Measurements from ENCODE around the gene CPA3.

The CPA3 gene

DNA sequence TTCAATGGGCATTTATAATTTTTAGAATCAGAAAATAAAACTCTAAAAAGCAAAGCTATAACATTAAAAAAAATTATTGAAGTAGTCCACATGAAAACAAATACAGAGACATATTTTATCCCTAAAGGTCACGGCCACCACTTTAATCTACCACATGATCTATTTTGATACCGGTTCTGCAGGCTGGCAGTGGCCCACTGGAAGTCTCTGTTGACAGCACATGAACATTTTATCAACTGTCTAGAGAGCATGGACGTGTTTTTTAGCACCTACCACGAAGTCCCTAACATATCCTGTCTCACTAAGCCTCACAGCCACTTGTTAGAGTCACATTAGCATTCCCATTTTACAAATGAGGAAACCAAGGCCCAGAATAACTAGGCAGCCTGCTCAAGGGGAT is 1.8 kb upstream of the CPA3 start:
- no peak for DNase-seq

DNA sequence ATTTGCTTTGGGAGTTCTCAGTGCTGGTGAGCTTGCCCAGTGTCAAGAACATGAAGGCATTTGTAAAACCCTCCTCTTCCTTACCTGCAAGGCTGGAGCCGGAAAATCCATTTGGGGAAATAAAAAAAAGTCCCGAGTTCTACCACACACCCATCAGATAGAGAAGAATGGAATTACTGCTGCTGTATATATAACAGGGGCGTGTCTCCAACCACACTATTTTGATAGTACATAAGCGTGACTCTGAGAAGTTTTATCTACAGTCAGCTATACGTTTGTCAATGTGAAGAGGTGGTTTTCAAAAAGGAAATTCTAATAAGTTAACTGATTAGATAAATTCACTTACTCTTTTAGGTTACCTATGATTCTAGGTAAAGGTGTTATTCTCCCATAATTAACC is 1.3 kb upstream of the CPA3 start:
- DNase-seq: no peak

DNA sequence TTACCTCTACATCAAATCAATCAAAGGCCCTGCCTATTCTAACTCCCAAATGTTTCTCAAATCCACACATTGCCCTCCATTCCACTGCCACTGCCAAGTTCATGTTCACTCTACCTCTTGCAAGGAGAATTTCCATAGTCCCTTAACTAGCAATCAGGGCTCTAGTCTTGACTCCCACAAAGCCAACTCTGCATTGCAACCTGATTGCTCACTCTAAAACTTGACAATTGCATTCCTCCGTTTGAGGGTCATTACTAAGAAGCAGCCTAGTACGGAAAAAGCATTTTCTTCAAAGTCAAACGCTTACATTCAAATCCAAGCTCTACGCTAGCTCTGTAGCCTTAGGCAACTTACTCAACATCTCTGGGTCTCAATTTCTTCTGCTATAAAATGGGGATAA is 1.2 kb downstream of the CPA3 start:
- no peak for DNase-seq

DNA sequence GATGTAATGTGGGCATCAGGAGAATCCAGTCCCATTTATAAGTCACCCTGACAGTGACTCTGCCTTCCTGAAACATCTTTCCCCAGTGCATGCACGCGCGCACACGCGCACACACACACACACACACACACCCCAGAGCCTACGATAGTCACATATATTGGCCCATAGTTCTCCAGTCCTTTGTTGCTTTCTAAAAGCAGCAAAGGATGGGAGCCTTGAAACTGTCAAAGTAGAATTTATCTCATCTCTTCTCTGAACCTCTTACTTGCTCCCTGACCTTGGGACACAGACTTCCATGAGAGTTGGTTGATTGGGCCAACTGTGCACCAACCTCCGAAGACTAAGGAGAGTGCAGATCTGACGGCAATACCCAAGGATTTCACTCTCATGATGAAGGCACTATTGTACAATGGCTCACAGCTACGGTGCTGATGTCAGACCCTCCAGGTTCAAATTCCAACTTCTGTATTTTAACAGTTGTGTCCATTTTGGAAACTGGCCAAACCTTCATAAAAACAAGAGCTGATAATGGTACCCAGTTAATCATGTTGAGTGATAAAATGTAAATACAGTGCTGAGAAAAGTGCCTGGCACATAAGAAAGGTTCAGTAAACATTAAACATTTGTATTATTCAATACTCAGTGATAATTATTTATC is 8.3 kb downstream of the CPA3 start:
- no peak for DNase-seq

DNA sequence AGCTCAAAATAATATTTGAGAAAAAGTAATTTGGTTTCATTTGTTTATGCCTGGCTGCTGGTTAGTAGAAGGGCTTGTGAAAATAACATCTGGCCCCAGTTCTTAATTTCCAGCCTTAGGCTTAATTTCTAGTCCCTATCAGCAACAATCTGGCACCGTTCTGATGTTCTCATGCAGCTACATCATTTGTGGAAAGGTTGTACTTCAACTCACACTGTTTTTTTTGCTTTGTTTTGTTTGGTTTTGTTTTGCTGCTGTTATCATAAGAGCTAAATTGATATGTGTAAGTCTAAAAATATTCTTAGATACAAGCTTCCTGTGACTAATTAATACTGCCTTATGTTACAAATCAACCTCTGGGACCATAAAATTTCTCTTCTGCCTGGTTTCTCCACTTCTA is 8.9 kb downstream of the CPA3 start:
- no peak for DNase-seq

DNA sequence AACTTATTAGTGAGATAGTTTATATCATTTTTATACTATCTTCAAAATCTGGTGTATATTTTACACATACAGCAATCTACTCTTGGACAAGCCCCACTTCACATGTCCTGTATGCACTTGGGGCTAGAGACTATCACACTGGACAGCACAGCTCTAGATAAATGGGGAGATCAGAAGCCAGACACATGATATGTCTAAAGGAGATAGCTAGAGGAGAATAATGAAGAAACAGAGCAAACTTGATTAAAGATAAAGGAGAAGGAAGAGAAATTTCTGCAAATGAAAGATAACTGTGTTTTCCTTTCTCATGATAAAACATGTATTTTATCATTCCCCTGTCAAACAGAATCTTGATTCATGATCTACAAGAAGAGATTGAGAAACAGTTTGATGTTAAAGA is 13.0 kb downstream of the CPA3 start:
- DNase-seq: no peak

DNA sequence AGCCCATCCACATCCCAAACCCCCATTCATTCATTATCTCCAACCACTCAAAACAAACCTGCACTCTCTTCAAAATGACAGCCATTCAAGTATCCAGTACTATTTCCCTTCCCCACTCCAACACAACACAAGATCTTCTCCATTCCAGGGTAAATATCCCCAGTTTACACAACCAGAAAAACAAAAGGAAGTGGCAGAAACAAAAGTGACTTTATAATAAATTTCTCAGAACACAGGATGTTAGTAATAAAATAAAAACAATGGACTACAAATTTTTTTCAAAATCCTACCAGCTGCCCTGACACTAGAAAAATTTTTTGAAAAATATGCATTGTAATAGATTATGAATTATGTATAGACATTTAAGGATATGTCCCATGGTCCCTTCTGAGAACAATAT is 14.2 kb downstream of the CPA3 start:
- no peak for DNase-seq

DNA sequence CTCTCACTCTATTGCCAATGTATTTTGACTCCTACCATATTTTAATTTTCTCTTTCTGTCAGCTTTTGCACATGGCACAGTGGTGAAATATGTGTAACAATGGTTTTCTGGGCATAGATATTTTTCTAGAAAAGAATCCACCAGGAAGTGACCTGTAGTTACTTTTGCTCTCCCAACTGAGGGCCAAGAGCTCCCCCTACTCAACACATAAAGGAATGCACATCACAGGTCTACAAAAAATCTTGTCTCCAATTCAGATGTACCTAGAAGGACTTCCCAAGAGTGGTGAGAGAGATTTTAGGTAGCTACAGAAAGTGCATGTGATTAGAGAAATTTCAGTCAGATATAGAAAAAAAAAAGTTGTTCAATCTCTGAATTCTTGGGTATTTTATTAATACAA is 15.6 kb downstream of the CPA3 start:
- no peak for DNase-seq

DNA sequence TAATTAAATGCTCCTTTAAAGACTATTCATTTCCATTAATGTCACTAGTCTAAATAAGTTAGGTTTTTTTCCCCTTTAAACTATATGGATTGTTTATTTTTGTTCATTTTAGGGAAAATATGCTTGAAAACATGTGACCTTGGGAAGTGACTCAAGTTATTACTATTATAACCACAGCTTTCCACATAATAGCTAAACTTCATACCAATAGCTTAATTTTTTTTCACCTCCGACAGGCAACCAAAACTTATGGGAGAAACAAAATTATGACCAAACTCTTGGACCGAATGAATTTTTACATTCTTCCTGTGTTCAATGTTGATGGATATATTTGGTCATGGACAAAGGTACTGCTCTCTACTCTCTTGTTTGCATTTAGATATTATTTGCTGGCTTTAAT is 16.2 kb downstream of the CPA3 start:
- DNase-seq: no peak

DNA sequence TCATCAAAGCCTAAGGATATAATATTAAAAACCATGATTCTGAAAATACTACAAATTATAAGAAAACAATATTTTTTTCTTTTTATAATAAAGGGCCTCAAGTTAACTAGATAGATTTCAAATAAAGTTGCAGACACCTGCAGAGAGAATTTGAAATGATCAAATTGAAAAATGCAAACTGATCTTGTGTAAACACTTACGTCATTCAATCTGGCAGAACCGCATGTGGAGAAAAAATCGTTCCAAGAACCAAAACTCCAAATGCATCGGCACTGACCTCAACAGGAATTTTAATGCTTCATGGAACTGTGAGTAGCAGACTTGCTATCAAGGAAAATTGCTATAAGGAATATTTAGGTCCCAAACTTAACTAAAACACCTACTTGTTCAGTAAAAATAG is 17.2 kb downstream of the CPA3 start:
- DNase-seq: no peak

DNA sequence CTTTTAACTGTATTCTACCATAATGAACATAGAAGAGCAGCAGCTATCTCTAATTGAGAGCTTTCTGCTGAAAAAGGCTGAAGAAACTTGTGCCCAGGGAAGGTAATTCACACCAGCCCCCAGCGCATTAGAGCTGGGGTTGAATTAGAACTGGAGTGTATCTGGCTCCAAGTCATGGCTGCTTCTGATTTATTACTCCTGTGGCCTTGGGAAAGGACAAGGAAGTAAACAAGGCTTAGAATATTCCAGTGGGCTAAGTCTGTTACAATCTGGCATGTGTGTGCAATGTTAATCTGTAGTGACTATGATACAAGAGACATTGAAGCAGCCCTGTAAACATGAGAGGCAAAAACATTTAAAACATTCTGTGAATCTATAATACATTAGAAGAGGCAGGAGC is 18.1 kb downstream of the CPA3 start:
- DNase-seq: no peak

DNA sequence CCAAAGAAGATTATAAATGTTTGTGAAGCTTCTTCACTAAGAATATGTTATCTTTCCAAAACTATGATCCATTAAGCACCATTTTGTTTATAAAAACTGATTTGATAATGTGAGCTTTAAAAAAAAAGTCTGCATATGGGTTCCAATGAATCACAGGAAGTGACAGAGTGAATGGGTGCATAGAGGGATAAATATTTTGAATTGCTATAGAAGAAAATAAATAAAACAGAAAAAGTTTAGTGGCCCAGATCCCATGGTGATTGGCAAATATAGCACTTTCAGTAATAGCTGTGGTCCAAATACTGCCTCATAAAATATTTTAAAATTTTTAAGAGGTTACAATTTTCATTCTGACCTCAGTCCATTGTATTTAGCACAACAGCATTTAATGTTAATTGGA is 19.2 kb downstream of the CPA3 start:
- DNase-seq: no peak

DNA sequence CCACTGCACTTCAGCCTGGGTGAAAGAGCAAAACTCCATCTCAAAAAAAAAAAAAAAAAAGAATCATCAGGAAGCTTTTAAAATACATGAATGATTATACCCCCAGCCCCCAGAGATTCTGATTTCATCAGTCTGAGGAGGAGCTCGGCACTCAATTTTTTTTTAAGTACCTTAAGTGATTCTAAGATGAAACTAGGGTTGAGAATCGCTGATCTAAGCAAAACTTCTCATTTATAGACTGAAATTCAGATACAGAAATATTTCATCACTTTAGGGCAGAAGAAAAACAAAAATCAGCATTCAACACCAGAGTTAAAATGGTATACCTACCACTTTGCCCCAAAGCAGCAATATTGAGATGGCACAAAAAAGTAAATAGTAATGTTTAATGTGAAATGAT is 24.7 kb downstream of the CPA3 start:
- no peak for DNase-seq

DNA sequence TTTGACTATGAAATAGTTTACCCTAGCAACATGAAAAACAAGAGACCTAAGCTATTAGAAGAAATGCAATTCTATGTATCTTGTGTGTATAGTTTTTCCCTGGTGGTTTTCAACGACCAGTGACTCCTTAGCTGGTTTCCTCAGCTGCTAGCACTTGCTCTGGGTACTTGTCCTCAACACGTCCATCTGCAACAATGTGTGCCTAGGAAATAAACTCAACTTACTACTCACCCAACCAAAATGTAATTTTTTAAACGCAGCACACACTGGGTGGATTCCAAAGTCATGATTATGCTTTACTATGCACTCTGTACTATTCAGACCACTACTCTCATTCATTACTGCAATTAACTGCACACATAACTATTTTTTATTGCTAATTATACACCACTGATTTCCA is 31.0 kb downstream of the CPA3 start:
- DNase-seq: no peak

DNA sequence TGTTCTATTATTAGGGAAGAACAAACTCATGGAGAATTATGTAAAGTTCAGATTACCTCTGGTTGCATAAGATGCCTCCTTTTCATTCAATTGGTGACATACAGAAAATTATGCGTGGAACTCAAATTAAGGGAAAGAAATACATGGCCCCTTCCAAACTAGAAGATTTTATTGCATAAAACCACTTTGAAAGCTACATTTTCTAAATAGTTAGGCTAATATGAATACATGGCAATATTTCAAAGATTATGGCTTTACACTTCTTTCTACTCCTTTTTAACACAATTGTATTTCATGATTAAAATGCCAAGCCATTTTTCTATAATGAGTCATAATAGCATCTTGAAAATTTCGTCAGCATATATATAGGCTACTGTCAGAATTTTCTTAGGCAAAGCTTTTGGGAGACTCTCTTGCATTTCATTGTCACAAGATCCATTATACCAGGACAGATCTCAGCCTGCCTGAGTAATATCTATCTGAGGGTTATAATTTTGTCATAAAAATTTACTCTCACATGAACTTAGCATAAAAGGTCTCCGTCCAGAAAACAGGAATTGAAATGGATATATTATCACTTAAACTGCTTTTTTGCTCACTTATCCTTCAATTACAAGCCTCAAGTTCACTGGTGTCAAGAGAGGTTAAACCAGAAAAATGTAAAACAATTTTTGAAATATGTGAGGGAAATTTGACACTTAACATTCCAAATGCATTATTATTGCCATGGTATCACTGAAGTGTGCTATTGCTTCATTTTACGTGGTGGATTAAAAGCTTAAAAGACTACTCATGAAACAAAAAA is 37.1 kb downstream of the CPA3 start:
- no peak for DNase-seq

DNA sequence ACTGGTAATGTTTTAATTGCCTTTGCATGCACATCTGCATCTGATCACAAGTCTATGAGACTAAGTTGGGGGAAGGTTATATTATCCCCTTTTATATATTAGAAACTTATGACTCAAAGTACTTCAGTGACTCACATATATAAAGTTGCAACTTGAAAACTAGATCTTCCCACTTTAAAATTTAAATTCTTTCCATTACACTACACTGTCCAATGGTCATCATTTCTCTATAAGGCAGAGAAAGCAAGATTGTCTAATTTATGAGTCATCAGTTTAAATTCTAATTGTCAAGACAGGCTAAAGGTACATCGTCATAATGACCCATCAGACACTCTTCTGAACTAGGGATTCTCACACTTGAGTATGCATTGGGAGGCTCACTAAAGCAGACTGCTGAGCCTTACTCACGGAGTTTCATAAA is 37.9 kb downstream of the CPA3 start:
- DNase-seq: no peak

DNA sequence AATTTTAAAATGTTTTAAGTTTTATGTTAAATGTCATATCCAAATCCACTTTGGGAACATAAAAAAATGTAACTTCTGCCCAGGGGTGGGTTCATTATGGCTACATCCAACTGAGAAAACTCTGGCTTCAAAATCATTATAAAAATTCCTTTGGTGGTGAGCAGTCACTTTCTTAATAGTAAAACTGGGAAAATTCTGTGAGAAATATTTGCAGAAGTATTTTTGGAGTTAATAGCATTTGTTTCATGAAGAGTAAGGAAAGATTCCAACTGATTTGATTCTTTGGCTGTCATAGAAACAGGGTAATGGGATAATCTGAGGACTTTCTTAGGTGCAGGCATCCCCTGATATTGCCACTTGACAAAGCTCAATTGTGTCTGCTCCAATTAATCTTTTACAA is 38.8 kb downstream of the CPA3 start:
- DNase-seq: no peak

DNA sequence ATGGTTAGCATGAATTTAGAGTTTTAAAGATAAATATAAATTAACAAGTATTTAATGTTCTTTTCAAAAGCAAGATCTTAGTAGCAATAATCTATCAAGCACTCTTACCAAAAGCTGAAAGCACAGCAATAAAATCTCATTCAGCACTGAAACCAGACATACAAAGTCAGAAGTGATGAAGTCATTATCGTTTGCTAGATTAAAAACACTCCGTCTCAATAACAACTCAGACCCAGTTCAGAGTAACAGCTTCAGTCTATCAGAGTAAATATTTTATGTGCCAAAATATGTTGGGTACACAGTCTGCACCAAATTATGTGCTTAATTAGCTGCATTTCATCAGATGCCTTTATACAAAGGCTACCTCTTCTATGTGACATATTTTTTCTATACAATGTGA is 41.6 kb downstream of the CPA3 start:
- DNase-seq: no peak

DNA sequence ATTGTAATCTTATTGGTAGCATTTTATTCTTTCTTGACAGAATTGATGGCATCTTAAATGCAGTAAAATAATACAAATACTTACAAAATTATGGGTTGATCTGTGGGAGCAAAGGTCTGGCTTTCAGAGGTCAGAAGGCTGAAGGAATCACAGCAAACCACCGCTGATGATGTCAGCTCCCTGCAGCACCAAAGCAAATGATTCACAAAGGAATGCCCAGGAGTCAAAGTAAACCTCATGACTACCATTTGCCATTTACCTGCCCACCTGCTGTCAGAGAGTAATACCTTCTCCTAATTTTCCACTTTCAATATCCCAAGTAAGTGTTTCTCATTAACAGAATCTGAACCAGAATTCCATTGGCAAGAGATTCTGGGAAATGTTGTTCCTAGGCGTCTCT is 46.1 kb downstream of the CPA3 start:
- DNase-seq: no peak

DNA sequence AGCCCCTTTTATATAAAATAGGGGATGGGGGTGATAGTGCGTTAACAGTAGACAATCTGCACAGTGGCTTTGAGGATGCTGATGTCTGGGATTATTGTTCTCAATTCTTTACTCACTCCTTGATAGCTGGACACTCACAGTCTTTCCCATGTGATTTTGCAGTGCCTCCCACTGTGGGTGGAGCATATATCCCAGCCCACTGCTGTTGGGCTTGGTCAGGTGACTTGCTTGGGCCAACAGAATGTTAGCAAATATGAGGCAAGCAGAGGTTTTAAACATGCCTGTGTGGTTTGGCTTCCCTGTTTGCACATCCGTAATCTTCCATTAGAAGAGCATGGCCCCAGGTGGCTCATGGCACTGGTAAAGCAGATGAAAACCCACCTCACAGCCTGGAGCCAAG is 46.5 kb downstream of the CPA3 start:
- no peak for DNase-seq

DNA sequence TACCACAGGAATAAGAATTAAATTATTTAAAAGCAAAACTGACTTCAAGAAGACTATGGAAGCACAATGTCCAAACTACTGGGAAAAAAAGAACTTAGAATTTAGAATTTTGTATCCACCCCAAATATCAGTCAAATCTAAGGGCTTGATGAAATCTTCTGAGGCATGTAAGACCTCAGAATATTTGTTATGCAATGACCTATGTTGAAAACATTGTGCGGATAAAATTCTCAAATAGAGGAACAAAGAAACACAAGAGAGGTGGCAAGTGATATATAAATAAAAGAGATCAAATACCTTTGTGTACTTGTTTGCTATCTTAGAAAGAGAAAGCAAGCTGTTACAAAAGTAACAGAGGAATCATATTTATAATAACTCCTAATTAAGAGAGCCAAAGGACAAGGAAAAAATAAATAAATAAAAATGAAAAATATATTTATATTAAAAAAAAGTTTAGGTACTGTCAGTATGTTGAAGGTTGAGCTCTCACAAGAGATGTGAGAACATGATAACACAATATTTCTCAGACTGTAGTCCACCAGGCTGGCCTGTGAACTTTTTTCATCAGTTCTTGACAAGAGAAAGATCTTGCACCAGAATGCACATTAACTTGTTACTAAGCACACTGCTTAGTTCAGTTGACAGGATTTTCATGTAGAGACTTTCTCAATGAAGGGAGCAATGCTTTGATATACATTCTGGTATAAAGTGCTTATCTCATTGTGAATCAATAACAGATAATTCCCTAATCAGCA is 50.0 kb downstream of the CPA3 start:
- no peak for DNase-seq

DNA sequence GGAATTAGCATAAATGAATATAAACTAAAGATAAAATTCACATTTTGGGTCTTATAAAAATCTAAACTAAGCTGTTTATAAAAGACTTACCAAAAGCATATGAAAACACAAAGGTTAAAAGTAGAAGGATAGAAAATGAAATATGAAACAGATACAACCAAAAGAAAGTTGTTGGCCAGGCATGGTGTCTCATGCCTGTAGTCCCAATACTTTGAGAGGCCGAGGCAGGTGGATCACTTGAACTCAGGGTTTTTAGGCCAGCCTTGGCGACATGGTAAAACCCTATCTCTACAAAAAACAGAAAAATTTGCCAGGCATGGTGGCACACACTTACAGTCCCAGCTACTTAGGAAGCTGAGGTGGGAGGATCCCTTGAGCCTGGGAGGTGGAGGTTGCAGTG is 51.0 kb downstream of the CPA3 start:
- no peak for DNase-seq

DNA sequence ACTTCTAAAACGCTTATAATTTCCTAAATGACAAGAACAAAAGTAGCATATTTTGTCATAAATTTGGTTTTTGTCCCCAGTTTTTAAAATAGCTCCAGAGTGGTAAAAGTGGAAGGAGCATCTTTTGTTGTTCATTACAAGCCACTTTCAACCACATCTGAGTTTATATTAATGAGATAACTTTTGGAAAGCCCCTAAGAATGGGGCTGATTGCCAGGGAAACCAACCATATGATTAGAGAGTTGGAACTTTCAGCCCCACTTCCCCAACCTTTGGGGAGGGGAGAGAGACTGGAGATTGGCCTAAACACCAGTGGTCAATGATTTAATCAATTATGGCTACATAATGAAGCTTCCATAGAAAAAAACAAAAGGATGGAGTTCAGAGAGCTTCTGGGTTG is 57.4 kb downstream of the CPA3 start:
- DNase-seq: no peak

DNA sequence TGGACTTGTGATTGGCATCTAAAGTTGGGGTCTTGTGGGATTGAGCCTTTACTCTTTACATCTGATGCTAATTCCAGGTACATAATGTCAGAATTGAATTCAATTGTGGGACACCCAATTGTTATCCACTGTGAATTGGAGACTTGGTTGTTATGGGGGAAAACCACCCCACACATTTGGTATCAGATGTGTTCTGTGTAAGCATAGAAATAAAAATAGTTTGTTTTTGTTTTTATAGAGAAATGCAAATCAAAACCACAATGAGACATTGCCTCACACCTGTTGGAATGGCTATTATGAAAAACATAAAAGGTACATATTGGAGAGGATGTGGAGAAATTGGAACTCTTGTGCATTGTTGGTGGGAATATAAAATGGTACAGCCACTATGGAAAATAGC is 58.5 kb downstream of the CPA3 start:
- DNase-seq: no peak
